H1 (cell line): ENCODE results near the gene STAMBPL1. TPM values are rescaled to one million over a fixed set of nuclear protein-coding genes. Genes with fewer than 3 reads are reported as not detected.

Source experiments
- CTCF ChIA-PET: fragments of 300-600 bp; sonication (Branson Sonifier 250); formaldehyde crosslinking; loops from one replicate; lab custom pipeline; 2021; ENCODE audit not compliant: partially characterized antibody; lab: Charles Lee
- POLR2A ChIA-PET: fragments of 300-600 bp; sonication (Branson Sonifier 250); formaldehyde crosslinking; loops from one replicate; lab custom pipeline; 2021; ENCODE audit warnings: inconsistent platforms; ENCODE audit not compliant: partially characterized antibody; lab: Charles Lee
- DNase-seq, 2 experiments: peaks; one replicate each; pipeline versions ENCODE4 v3.0.0 to v3.0.0-alpha.2; 2010 to 2022; ENCODE audit warnings: low spot score in 2 of 2, low read depth in 1 of 2, mixed read lengths in 1 of 2
- FAIRE-seq: peaks from 2 replicates; lab custom pipeline; 2011; peaks lifted over from hg19 to GRCh38; lab: Jason Lieb, UNC
- H2AFZ ChIP-seq: 2 replicates; pipeline ENCODE4 v1.8.1; 2012; ENCODE audit warnings: low read length, inconsistent platforms
- H2AK5ac ChIP-seq: 2 replicates; pipeline ENCODE4 v1.6.1; 2013; ENCODE audit warnings: low read depth, low read length
- H2BK120ac ChIP-seq: replicated peaks from 2 replicates; pipeline ENCODE3; 2013; ENCODE audit warnings: low read depth, low read length, inconsistent platforms
- H2BK12ac ChIP-seq: 2 replicates; pipeline ENCODE4 v1.6.1; 2013; ENCODE audit warnings: low read depth, low read length
- H2BK15ac ChIP-seq: 2 replicates; pipeline ENCODE4 v1.6.1; 2013; ENCODE audit warnings: low read length
- H2BK20ac ChIP-seq: 2 replicates; pipeline ENCODE4 v1.6.1; 2013; ENCODE audit warnings: low read length
- H2BK5ac ChIP-seq: 2 replicates; pipeline ENCODE4 v1.6.1; 2013; ENCODE audit warnings: low read depth, low read length
- H3K14ac ChIP-seq: 2 replicates; pipeline ENCODE4 v1.6.1; 2013; ENCODE audit warnings: inconsistent platforms; ENCODE audit not compliant: insufficient read length
- H3K18ac ChIP-seq: 2 replicates; pipeline ENCODE4 v1.6.1; 2013; ENCODE audit warnings: low read length; ENCODE audit errors: extremely low read depth
- H3K23ac ChIP-seq: 2 replicates; pipeline ENCODE4 v1.6.1; 2013; ENCODE audit warnings: inconsistent platforms; ENCODE audit not compliant: insufficient read length
- H3K23me2 ChIP-seq: 2 replicates; pipeline ENCODE4 v1.6.1; 2013; ENCODE audit warnings: low read depth, low read length
- H3K27ac ChIP-seq: 2 replicates; pipeline ENCODE4 v1.6.1; 2011; ENCODE audit warnings: low read depth, low read length, inconsistent platforms
- H3K27me3 ChIP-seq, 4 experiments: replicated peaks in 1 of 4; 1 replicate in 1 of 4; 2 replicates in 3 of 4; pipeline versions ENCODE4 v1.6.1 to v1.8.1; 2011 to 2013; ENCODE audit warnings: low read length in 3 of 4, mild to moderate bottlenecking in 3 of 4, inconsistent platforms in 2 of 4, mixed read lengths in 2 of 4, moderate library complexity in 1 of 4; ENCODE audit not compliant: control insufficient read depth in 3 of 4, insufficient read depth in 3 of 4; ENCODE audit errors: extremely low read depth in 1 of 4
- H3K36me3 ChIP-seq, 4 experiments: 2 replicates each; pipeline versions ENCODE4 v1.6.1 to v1.8.1; 2011 to 2013; ENCODE audit warnings: mild to moderate bottlenecking in 4 of 4, low read length in 3 of 4, moderate library complexity in 2 of 4, control low read depth in 1 of 4, inconsistent platforms in 1 of 4; ENCODE audit not compliant: insufficient read depth in 4 of 4, control insufficient read depth in 2 of 4
- H3K4ac ChIP-seq: replicated peaks from 2 replicates; pipeline ENCODE3; 2013; ENCODE audit warnings: low read length, low read depth, mixed read lengths, inconsistent platforms; ENCODE audit not compliant: insufficient read length
- H3K4me1 ChIP-seq, 4 experiments: replicated peaks in 1 of 4; 1 replicate in 1 of 4; 2 replicates in 3 of 4; pipeline versions ENCODE4 v1.6.1 to v1.8.1; 2011 to 2013; ENCODE audit warnings: low read length in 3 of 4, inconsistent platforms in 2 of 4, mixed read lengths in 1 of 4; ENCODE audit not compliant: insufficient read depth in 4 of 4, control insufficient read depth in 3 of 4
- H3K4me2 ChIP-seq, 2 experiments: 2 replicates each; pipeline versions ENCODE4 v1.6.1 to v1.8.1; 2011 to 2013; ENCODE audit warnings: low read depth in 2 of 2, low read length in 2 of 2, control low read depth in 1 of 2, inconsistent platforms in 1 of 2, mild to moderate bottlenecking in 1 of 2; ENCODE audit not compliant: insufficient read depth in 1 of 2
- H3K4me3 ChIP-seq, 4 experiments: fragments of 200-600, 300-600 bp in 1 of 4; sonication (generic), shearing (Covaris generic), sonication (Bioruptor Twin) in 1 of 4; 2 replicates each; pipeline versions ENCODE4 v1.5.1 to v1.8.1; 2011 to 2016; ENCODE audit warnings: low read length in 4 of 4, low read depth in 3 of 4, control low read depth in 2 of 4, inconsistent platforms in 2 of 4, mild to moderate bottlenecking in 2 of 4, mixed read lengths in 1 of 4, moderate library complexity in 1 of 4; ENCODE audit not compliant: insufficient read depth in 2 of 4; ENCODE audit errors: extremely low read depth in 1 of 4
- H3K56ac ChIP-seq: replicated peaks from 2 replicates; pipeline ENCODE3; 2013; ENCODE audit warnings: low read depth, mild to moderate bottlenecking, mixed read lengths, low read length, inconsistent platforms; ENCODE audit not compliant: insufficient read length
- H3K79me1 ChIP-seq: 2 replicates; pipeline ENCODE4 v1.6.1; 2013; ENCODE audit warnings: low read depth, low read length, control low read depth
- H3K79me2 ChIP-seq, 2 experiments: 2 replicates each; pipeline versions ENCODE4 v1.6.1 to v1.8.1; 2012 to 2013; ENCODE audit warnings: low read length in 2 of 2, mild to moderate bottlenecking in 2 of 2, inconsistent platforms in 1 of 2; ENCODE audit not compliant: insufficient read depth in 2 of 2, control insufficient read depth in 1 of 2
- H3K9ac ChIP-seq, 4 experiments: replicated peaks in 1 of 4; 1 replicate in 1 of 4; 2 replicates in 3 of 4; pipeline versions ENCODE4 v1.6.1 to v1.8.1; 2011 to 2013; ENCODE audit warnings: low read depth in 3 of 4, low read length in 3 of 4, control low read depth in 2 of 4, mild to moderate bottlenecking in 2 of 4, moderate library complexity in 2 of 4, inconsistent platforms in 1 of 4; ENCODE audit errors: extremely low read depth in 1 of 4
- H3K9me3 ChIP-seq, 2 experiments: 2 replicates each; pipeline versions ENCODE4 v1.6.1 to v1.8.1; 2012 to 2013; ENCODE audit warnings: mild to moderate bottlenecking in 2 of 2, moderate library complexity in 2 of 2, control low read depth in 1 of 2, inconsistent platforms in 1 of 2, low read depth in 1 of 2, low read length in 1 of 2, mixed read lengths in 1 of 2; ENCODE audit not compliant: insufficient read depth in 2 of 2
- H4K20me1 ChIP-seq, 2 experiments: replicated peaks in 1 of 2; 2 replicates each; pipeline versions ENCODE3 to v1.8.1; 2011 to 2013; ENCODE audit warnings: inconsistent platforms in 2 of 2, low read length in 2 of 2, mild to moderate bottlenecking in 1 of 2; ENCODE audit not compliant: insufficient read depth in 2 of 2, control insufficient read depth in 1 of 2
- H4K5ac ChIP-seq: 2 replicates; pipeline ENCODE4 v1.6.1; 2013; ENCODE audit warnings: low read length, low read depth, mixed read lengths, inconsistent platforms; ENCODE audit not compliant: insufficient read length
- H4K8ac ChIP-seq: 2 replicates; pipeline ENCODE4 v1.8.0; 2013; ENCODE audit warnings: mild to moderate bottlenecking, moderate library complexity, low read length, inconsistent platforms; ENCODE audit not compliant: insufficient read depth; ENCODE audit errors: extremely low read depth
- H4K91ac ChIP-seq: replicated peaks from 2 replicates; pipeline ENCODE3; 2013; ENCODE audit warnings: low read length, mixed read lengths, inconsistent platforms; ENCODE audit not compliant: insufficient read length
- ATF3 ChIP-seq: IDR thresholded peaks from 2 replicates; pipeline ENCODE4 v1.6.1; 2011; ENCODE audit warnings: low read depth, mild to moderate bottlenecking, low read length; ENCODE audit not compliant: insufficient read depth
- NANOG ChIP-seq: IDR thresholded peaks from 2 replicates; pipeline ENCODE4 v1.6.1; 2011; ENCODE audit warnings: low read length, low read depth, mild to moderate bottlenecking, inconsistent platforms; ENCODE audit not compliant: insufficient read depth, poor library complexity, severe bottlenecking
- TEAD4 ChIP-seq: IDR thresholded peaks from 2 replicates; pipeline ENCODE4 v1.6.1; 2012; ENCODE audit warnings: low read depth, low read length, inconsistent platforms, mixed read lengths
- WGBS, 2 experiments: shearing (Covaris generic) in 1 of 2; methylation state at CpG; one replicate each; pipeline versions ENCODE4 v1.1.6 to v1.1.7; 2013 to 2015; ENCODE audit warnings: low lambda C conversion rate in 2 of 2, mixed read lengths in 2 of 2, inconsistent platforms in 1 of 2, low coverage in 1 of 2, missing lambda C conversion rate in 1 of 2; ENCODE audit not compliant: insufficient replicate concordance in 2 of 2, insufficient coverage in 1 of 2, insufficient read length in 1 of 2; ENCODE audit errors: extremely low coverage in 1 of 2, missing lambda C conversion rate in 1 of 2; 5-methylcytosine and 5-hydroxymethylcytosine counted together
- polyA plus RNA-seq, 7 experiments: library from polyadenylated mRNA; depleted of rRNA in 3 of 7; stranded (reverse) in 5 of 7; unstranded in 2 of 7; fragments of >200 nt in 5 of 7; fragments of 200-250 nt in 2 of 7; gene quantifications; 1 replicate in 5 of 7; 2 replicates in 1 of 7; 4 replicates in 1 of 7; pipeline versions ENCODE4 v1.2.1 to v1.2.3, GENCODE V29; 2011 to 2013; ENCODE audit warnings: missing spikeins in 2 of 7, mixed read lengths in 2 of 7
- total RNA-seq: library from RNA; stranded (reverse); fragmentation: NEBNext Ultra II Directional; extraction: Animal tissue kit (Norgen Biotek cat#: 25700); gene quantifications from 2 replicates; pipeline ENCODE4 v1.2.1, GENCODE V29; 2021

STAMBPL1 gene
- total and polyA plus RNA-seq, 2 of the 8 experiments (the other 6 are each of a cell fraction or from before 2014, with no cell fraction given), result 5.5 TPM

- Histone ChIP-seq H2BK5ac (no peak overlapping the region), H2AFZ (no peak overlapping the region), H3K27ac (no peak overlapping the region), H2BK120ac (no peak overlapping the region), H2AK5ac (no peak overlapping the region), H2BK20ac (no peak overlapping the region), H3K4me1 (no peaks in the 10 kb centered on the region), H3K36me3 (no peaks in the 10 kb centered on the region), H3K18ac (no peak overlapping the region), H4K5ac (no peak overlapping the region), H3K4ac (no peak overlapping the region), H3K23me2 (no peaks in the 10 kb centered on the region), H3K4me3 (no peak overlapping the region), H3K79me2 (no peaks in the 10 kb centered on the region), H3K56ac (no peak overlapping the region), H3K27me3 (no peaks in the 10 kb centered on the region), H3K9me3 (no peaks in the 10 kb centered on the region), H4K20me1 (no peaks in the 10 kb centered on the region), H4K8ac (no peak overlapping the region), H3K14ac (no peak overlapping the region), H3K79me1 (no peaks in the 10 kb centered on the region), H2BK15ac (no peak overlapping the region), H3K23ac (no peak overlapping the region), H2BK12ac (no peak overlapping the region), H4K91ac (no peak overlapping the region), H3K4me2 (no peak overlapping the region), H3K9ac (no peak overlapping the region)
- ChIA-PET POLR2A (no interaction called here), CTCF (interaction anchor here (1.0 to 1.5 kb wide), 4 partner anchors 26 to 150 kb away, joined by 3 to 9 read pairs (median 4); no protein-coding TSS in a partner anchor)
- TF ChIP-seq NANOG (no peak), TEAD4 (no peak), ATF3 (no peak)
- DNase-seq (no peak), FAIRE-seq (no peak)
- WGBS, 2 experiments, result 100% methylated on average over 1 of the region's 1 CpG; no CpG with 5 or more reads in 1 of the 2 experiments
These were observed 80.8 kb downstream of the STAMBPL1 start for GRCh38 chr10:88960802-88961201.
